HL-60 (cell line): ENCODE measurements around the gene MEA1.
"Not testable (repeated sequence)": the region's sequence is repeated elsewhere in the genome, so short reads cannot be mapped to it uniquely, and the experiment has no call there.

Experiments used
- DNase-seq, 2 experiments: peaks; one replicate each; pipeline ENCODE4 v3.0.0-alpha.2; 2010 to 2020; ENCODE audit warnings: low read depth in 1 of 2, low spot score in 1 of 2
- H3K27ac ChIP-seq: fragments of 250-450 bp; sonication (Bioruptor Pico); replicated peaks from 2 replicates; pipeline ENCODE4 v1.5.1; 2020; ENCODE audit warnings: mild to moderate bottlenecking, moderate library complexity
- H3K27me3 ChIP-seq: fragments of 250-450 bp; sonication (Bioruptor Pico); 2 replicates; pipeline ENCODE4 v1.5.1; 2021; ENCODE audit warnings: mild to moderate bottlenecking, moderate library complexity; ENCODE audit not compliant: insufficient read depth, poor library complexity, severe bottlenecking
- H3K4me3 ChIP-seq: replicated peaks from 2 replicates; pipeline ENCODE4 v1.5.1; 2011; ENCODE audit warnings: mild to moderate bottlenecking, control low read depth, low read length; ENCODE audit not compliant: insufficient read depth
- CTCF ChIP-seq: IDR thresholded peaks from one replicate; pipeline ENCODE4 v1.5.1; 2011; ENCODE audit warnings: low read length, control low read depth, inconsistent platforms; ENCODE audit not compliant: insufficient read depth
- GABPA ChIP-seq: IDR thresholded peaks from 2 replicates; pipeline ENCODE4 v1.6.1; 2012; ENCODE audit warnings: low read depth
- POLR2AphosphoS5 ChIP-seq: IDR thresholded peaks from 2 replicates; pipeline ENCODE4 v1.6.1; 2012; ENCODE audit warnings: low read depth
- REST ChIP-seq: IDR thresholded peaks from 2 replicates; pipeline ENCODE4 v1.6.1; 2012; ENCODE audit warnings: low read depth; ENCODE audit not compliant: insufficient replicate concordance
- SPI1 ChIP-seq: IDR thresholded peaks from 2 replicates; pipeline ENCODE4 v1.6.1; 2012; ENCODE audit warnings: low read depth, mild to moderate bottlenecking, borderline replicate concordance

Gene MEA1

GRCh38 chr6:43005844-43006243 is 7.9 kb downstream of the MEA1 start:
- no peak for DNase-seq
- no peak overlapping the region for H3K4me3 ChIP-seq
- no peak for TF ChIP-seq SPI1
- no peak for TF ChIP-seq POLR2AphosphoS5
- no peak for TF ChIP-seq GABPA
- no peak for TF ChIP-seq CTCF
- TF ChIP-seq REST, result no peak
- no peaks in the 10 kb centered on the region for H3K27me3 ChIP-seq
- H3K27ac ChIP-seq, result no peak overlapping the region

DNA sequence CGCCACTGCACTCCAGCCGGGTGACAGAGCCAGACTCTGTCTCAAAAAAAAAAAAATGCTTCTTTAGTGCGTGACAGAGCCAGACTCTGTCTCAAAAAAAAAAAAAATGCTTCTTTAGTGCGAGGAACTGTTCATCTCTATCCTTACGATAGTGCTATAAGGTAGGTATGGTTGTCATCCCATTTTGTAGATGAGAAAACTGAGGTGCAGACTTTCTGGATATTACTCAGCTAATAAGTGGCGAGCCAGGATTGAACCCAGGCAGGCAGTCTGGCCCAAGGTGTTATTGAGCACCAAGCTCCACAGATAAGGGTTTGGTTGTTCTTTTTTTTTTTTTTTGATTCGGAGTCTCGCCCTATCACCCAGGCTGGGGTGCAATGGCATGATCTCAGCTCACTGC is 11.9 kb downstream of the MEA1 start:
- Histone ChIP-seq H3K27me3 (no peaks in the 10 kb centered on the region), H3K4me3 (no peak overlapping the region), H3K27ac (no peak overlapping the region)
- TF ChIP-seq SPI1 (no peak), POLR2AphosphoS5 (no peak)
- DNase-seq, result no peak

DNA sequence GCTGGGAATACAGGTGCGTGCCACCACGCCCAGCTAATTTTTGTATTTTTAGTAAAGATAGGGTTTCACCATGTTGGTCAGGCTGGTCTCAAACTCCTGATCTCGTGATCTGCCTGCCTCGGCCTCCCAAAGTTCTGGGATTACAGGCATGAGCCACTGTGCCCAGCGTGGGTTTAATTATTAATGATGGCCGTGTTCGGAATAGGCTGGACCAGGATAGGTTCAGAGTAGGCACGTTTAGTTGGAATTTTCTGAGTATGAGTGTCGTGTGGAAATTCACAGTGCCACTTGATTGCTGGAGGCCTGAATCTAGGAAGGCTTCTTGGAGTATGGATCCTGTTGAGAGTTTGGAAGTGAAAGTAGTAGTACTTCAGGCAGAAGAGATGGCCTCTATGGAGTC is 15.5 kb downstream of the MEA1 start:
- not testable (repeated sequence) for DNase-seq, H3K4me3 ChIP-seq, H3K27me3 ChIP-seq, H3K27ac ChIP-seq

GRCh38 chr6:42996513-42996912 is 17.2 kb downstream of the MEA1 start:
- H3K4me3 ChIP-seq, result no peak overlapping the region
- DNase-seq, result no peak
- H3K27me3 ChIP-seq, result no peaks in the 10 kb centered on the region
- no peak overlapping the region for H3K27ac ChIP-seq
- no peak for TF ChIP-seq POLR2AphosphoS5
- no peak for TF ChIP-seq SPI1
- TF ChIP-seq REST, result no peak
- no peak for TF ChIP-seq CTCF
- no peak for TF ChIP-seq GABPA

GRCh38 chr6:42993445-42993844 is 20.3 kb downstream of the MEA1 start:
- no peaks in the 10 kb centered on the region for H3K27me3 ChIP-seq

More at GRCh38 chr6:42993445-42993844, 20.3 kb downstream of the MEA1 start:
- no peak for DNase-seq
- Histone ChIP-seq H3K27ac (no peak overlapping the region), H3K4me3 (no peak overlapping the region)
- no peak for TF ChIP-seq REST
- no peak for TF ChIP-seq SPI1
- TF ChIP-seq GABPA, result no peak
- no peak for TF ChIP-seq POLR2AphosphoS5
- TF ChIP-seq CTCF, result no peak
